Caco-2 (cell line): ENCODE results near the gene CCDC200. TPM values are rescaled to one million over a fixed set of nuclear protein-coding genes. Genes with fewer than 3 reads are reported as not detected.
"Not testable (repeated sequence)": the region's sequence is repeated elsewhere in the genome, so short reads cannot be mapped to it uniquely, and the experiment has no call there.

Experiments used
- BruUV-seq: library from RNA; stranded (reverse); fragments of 400-500 nt; replicated peaks from 2 replicates; lab custom pipeline; 2021; lab: Mats Ljungman, UMichigan
- CTCF ChIA-PET: fragments of 300-600 bp; sonication (Branson Sonifier 250); formaldehyde crosslinking; loops from one replicate; lab custom pipeline; 2022; ENCODE audit warnings: antibody characterized with exemption; lab: Charles Lee
- POLR2A ChIA-PET: fragments of 300-600 bp; sonication (Branson Sonifier 250); formaldehyde crosslinking; loops from one replicate; lab custom pipeline; 2022; ENCODE audit warnings: antibody characterized with exemption; lab: Charles Lee
- DNase-seq, 2 experiments: peaks; one replicate each; pipeline versions ENCODE4 v3.0.0 to v3.0.0-alpha.2; 2020 to 2022
- H3K27me3 ChIP-seq: replicated peaks from 2 replicates; pipeline ENCODE4 v1.6.0; 2011; ENCODE audit warnings: low read length; ENCODE audit not compliant: control insufficient read depth, insufficient read depth
- H3K36me3 ChIP-seq: 2 replicates; pipeline ENCODE4 v1.5.1; 2011; ENCODE audit warnings: low read length; ENCODE audit not compliant: control insufficient read depth, insufficient read depth
- H3K4me1 ChIP-seq: fragments of 250-450 bp; sonication (Bioruptor Pico); 2 replicates; pipeline ENCODE4 v1.5.1; 2020; ENCODE audit warnings: mild to moderate bottlenecking
- H3K4me3 ChIP-seq: 2 replicates; pipeline ENCODE4 v1.5.1; 2011; ENCODE audit warnings: low read depth, mild to moderate bottlenecking, control low read depth, low read length
- H3K9me3 ChIP-seq: fragments of 250-450 bp; sonication (Bioruptor Pico); 2 replicates; pipeline ENCODE4 v1.5.1; 2020; ENCODE audit warnings: mild to moderate bottlenecking, moderate library complexity
- H3K27ac Mint-ChIP-seq: one replicate; pipeline ENCODE4 v1.8.0; 2022; ENCODE audit warnings: mixed read lengths; ENCODE audit not compliant: unreplicated experiment
- H3K27me3 Mint-ChIP-seq: one replicate; pipeline ENCODE4 v1.8.0; 2022; ENCODE audit warnings: mixed read lengths; ENCODE audit not compliant: insufficient read depth, unreplicated experiment
- H3K36me3 Mint-ChIP-seq: one replicate; pipeline ENCODE4 v1.8.0; 2022; ENCODE audit warnings: mild to moderate bottlenecking, mixed read lengths; ENCODE audit not compliant: insufficient read depth, unreplicated experiment
- H3K4me1 Mint-ChIP-seq: one replicate; pipeline ENCODE4 v1.8.0; 2022; ENCODE audit warnings: low read depth, mixed read lengths; ENCODE audit not compliant: unreplicated experiment
- H3K4me3 Mint-ChIP-seq: one replicate; pipeline ENCODE4 v1.8.0; 2022; ENCODE audit warnings: mild to moderate bottlenecking, moderate library complexity, mixed read lengths; ENCODE audit not compliant: unreplicated experiment
- H3K9me3 Mint-ChIP-seq: one replicate; pipeline ENCODE4 v1.8.0; 2022; ENCODE audit warnings: mixed read lengths; ENCODE audit not compliant: unreplicated experiment
- intact Hi-C: fragments of 100-400 bp; cut with micrococcal nuclease; formaldehyde crosslinking; loops from one replicate; pipeline ENCODE4 v1.10.0; 2022; ENCODE audit not compliant: unreplicated experiment
- total RNA-seq: library from RNA; stranded (reverse); gene quantifications from 2 replicates; pipeline ENCODE4 v1.2.3, GENCODE V29; 2022
- TF ChIP-seq, protein P1 (sequence below), 2 experiments: fragments of 200-600 bp in 1 of 2; IDR thresholded peaks; 1 replicate in 1 of 2; 2 replicates in 1 of 2; pipeline versions ENCODE4 v1.5.1 to v1.8.0; 2011 to 2022; ENCODE audit warnings: antibody characterized with exemption in 1 of 2, control low read depth in 1 of 2, inconsistent platforms in 1 of 2, low read depth in 1 of 2, low read length in 1 of 2, mild to moderate bottlenecking in 1 of 2, moderate library complexity in 1 of 2; ENCODE audit not compliant: insufficient read depth in 1 of 2, severe bottlenecking in 1 of 2, unreplicated experiment in 1 of 2

CCDC200 gene
- total RNA-seq, 1 experiment from 2014 or later, result not detected

DNA sequence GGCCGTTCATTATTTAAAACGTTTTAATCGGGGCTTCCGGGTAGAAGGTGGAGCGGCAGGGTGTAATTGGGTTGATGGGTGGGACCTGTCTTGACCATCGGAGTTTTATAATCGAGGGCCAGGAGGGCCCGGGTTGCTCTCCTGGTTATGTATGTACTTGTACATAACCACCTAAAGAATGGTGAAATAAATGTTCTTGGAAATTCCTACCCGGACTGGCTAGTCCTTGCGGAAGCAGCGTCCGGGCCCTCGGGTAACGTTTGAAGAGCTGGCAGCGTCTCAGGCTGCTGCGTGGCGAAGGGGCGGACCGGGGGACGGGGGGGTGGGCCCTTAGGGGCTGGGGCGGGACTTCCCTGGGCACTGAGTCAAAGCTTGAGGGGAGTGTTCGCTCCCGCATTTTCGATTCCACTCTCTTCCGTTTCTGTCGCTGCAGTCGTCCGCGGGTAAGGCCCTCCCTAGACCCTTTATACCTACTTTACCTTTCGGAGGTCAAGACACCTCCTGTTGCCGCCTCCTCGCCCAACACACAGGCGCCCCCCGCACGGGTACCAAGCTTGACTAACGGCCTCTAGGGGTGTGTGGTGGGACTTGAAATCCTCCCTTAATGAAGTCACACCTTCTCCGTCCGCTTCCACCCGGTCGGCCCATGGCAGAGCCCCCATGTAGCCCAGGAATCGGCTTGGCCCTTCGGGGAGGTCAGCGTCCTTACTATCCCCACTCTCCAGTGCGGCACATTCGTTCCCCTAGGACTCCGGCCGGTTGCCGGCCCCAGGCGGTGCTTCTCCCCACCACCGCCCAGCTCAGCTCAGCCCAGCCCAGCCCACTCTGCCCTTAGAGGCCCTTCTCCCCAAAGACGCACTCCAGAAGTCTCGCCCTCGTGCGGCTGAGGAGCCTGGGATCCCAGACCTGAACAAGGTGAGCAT is 16.7 kb downstream of the CCDC200 start, which contains the start of gene TMEM106A:
TSS of gene TMEM106A (plus strand) at position 396 of the 923 bp plus-strand sequence. CDS start 1,167 bp downstream, outside the sequence.
- ChIA-PET CTCF (interaction anchor here (0.5 to 2.5 kb wide), 8 partner anchors 10 to 214 kb away, joined by 3 to 10 read pairs (median 3); partner anchors contain the start of genes NBR1, RPL27 and VAT1), POLR2A (interaction anchor here (0.5 to 3.7 kb wide), 7 partner anchors 9 to 213 kb away, joined by 3 to 30 read pairs (median 4); partner anchors contain the start of genes RPL27 and VAT1)
- Histone ChIP-seq H3K36me3 (peaks cover 2% of the 10 kb centered on the region), H3K27me3 (no peaks in the 10 kb centered on the region), H3K9me3 (no peaks in the 10 kb centered on the region), H3K4me3 (peak within 1 kb of the TSS; percentile 55), H3K4me1 (peaks cover 17% of the 10 kb centered on the region)
- Mint-ChIP-seq H3K4me3 (peak within 1 kb of the TSS; percentile 92), H3K4me1 (peaks cover 10% of the 10 kb centered on the region), H3K9me3 (no peaks in the 10 kb centered on the region), H3K36me3 (peaks cover 22% of the 10 kb centered on the region), H3K27me3 (no peaks in the 10 kb centered on the region), H3K27ac (peak within 1 kb of the TSS; percentile 77)
- TSS peak; percentile 47 for BruUV-seq
- intact Hi-C loops, result loop anchor here (1.0 kb wide), 1 partner anchor 39 kb away; no protein-coding TSS in a partner anchor
- TF ChIP-seq, protein P1, sequence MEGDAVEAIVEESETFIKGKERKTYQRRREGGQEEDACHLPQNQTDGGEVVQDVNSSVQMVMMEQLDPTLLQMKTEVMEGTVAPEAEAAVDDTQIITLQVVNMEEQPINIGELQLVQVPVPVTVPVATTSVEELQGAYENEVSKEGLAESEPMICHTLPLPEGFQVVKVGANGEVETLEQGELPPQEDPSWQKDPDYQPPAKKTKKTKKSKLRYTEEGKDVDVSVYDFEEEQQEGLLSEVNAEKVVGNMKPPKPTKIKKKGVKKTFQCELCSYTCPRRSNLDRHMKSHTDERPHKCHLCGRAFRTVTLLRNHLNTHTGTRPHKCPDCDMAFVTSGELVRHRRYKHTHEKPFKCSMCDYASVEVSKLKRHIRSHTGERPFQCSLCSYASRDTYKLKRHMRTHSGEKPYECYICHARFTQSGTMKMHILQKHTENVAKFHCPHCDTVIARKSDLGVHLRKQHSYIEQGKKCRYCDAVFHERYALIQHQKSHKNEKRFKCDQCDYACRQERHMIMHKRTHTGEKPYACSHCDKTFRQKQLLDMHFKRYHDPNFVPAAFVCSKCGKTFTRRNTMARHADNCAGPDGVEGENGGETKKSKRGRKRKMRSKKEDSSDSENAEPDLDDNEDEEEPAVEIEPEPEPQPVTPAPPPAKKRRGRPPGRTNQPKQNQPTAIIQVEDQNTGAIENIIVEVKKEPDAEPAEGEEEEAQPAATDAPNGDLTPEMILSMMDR (IDR thresholded peaks at IDR 0.05; ENCODE audit: insufficient read depth in 1 of 2, low read depth in 1 of 2, low read length in 1 of 2, severe bottlenecking in 1 of 2, unreplicated experiment in 1 of 2), result peak in 1 of 2 experiments; percentile 29
- peak; percentile 66 to 68 for DNase-seq

DNA sequence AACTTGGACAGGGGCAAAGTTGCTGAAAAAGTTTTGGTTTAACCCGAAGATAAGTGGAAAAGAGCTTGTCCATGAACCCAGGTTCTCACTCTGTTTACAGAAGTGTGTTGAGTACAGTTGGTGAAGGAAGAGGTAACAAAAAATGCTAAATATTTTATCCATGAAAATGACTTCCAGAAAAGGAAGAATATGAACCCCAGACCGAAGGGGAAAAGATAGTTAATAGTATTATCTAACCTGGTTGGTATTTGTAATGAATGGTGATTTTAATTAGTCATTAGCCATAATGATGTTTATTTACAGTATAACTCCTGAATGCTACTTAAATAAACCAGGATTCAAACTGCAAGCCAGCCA is 17.3 kb downstream of the CCDC200 start:
- H3K36me3 ChIP-seq, result peaks cover 2% of the 10 kb centered on the region
- intact Hi-C loops, result no loop called here
- no peaks in the 10 kb centered on the region for H3K27me3 ChIP-seq
- ChIA-PET POLR2A (interaction anchor here (0.5 to 3.7 kb wide), 5 partner anchors 10 to 213 kb away, joined by 3 to 30 read pairs (median 4); partner anchors contain the start of genes RPL27 and VAT1), CTCF (interaction anchor here (0.6 to 2.5 kb wide), 3 partner anchors 39 to 189 kb away, joined by 3 to 10 read pairs (median 3); partner anchors contain the start of genes NBR1 and VAT1)
- TF ChIP-seq, protein P1 (IDR thresholded peaks at IDR 0.05; ENCODE audit: insufficient read depth in 1 of 2, low read depth in 1 of 2, low read length in 1 of 2, severe bottlenecking in 1 of 2, unreplicated experiment in 1 of 2), result no peak
- H3K9me3 Mint-ChIP-seq, result no peaks in the 10 kb centered on the region
- H3K36me3 Mint-ChIP-seq, result peaks cover 28% of the 10 kb centered on the region
- H3K4me3 Mint-ChIP-seq, result peak overlapping the region; percentile 92
- no peak for DNase-seq
- BruUV-seq, result TSS peak; percentile 95
- H3K9me3 ChIP-seq, result no peaks in the 10 kb centered on the region
- no peaks in the 10 kb centered on the region for H3K27me3 Mint-ChIP-seq
- H3K4me3 ChIP-seq, result peak overlapping the region; percentile 55
- H3K4me1 Mint-ChIP-seq, result peaks cover 10% of the 10 kb centered on the region
- H3K27ac Mint-ChIP-seq, result peak overlapping the region; percentile 77
- H3K4me1 ChIP-seq, result peaks cover 11% of the 10 kb centered on the region

DNA sequence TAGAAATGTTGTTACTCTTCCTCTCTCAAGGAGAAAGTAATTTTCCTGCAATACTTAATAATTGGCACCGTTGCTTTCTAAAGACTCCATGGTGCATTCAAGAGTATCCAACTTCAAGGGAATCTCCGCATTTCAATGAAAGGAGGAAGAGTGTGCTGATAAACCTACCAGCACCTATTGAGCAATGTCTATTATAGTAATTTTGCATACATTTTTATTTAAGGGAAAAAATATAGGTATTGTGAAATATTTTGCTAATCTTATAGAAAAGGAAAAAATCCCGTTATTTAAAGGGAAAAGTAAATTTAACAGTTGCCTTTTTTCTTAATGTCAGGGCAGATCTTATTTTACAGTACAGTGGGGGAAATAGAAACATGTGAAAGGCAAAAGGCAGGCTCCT is 17.8 kb downstream of the CCDC200 start:
- TF ChIP-seq, protein P1 (IDR thresholded peaks at IDR 0.05; ENCODE audit: insufficient read depth in 1 of 2, low read depth in 1 of 2, low read length in 1 of 2, severe bottlenecking in 1 of 2, unreplicated experiment in 1 of 2), result no peak
- no peak overlapping the region; the same call in 1 of the 2 replicates for H3K4me3 ChIP-seq
- BruUV-seq, result no TSS peak
- H3K4me1 ChIP-seq, result peaks cover 8% of the 10 kb centered on the region
- 0 out of 2 replicates have a peak, but pooled peaks cover 1% of the 10 kb centered on the region for H3K36me3 ChIP-seq
- H3K36me3 Mint-ChIP-seq, result peaks cover 33% of the 10 kb centered on the region
- POLR2A ChIA-PET, result no interaction called here
- no peak for DNase-seq
- peaks cover 10% of the 10 kb centered on the region for H3K4me1 Mint-ChIP-seq
- intact Hi-C loops, result no loop called here
- H3K27ac Mint-ChIP-seq, result peak overlapping the region; percentile 77
- CTCF ChIA-PET, result no interaction called here
- H3K4me3 Mint-ChIP-seq, result peak overlapping the region; percentile 92
- H3K27me3 Mint-ChIP-seq, result no peaks in the 10 kb centered on the region
- H3K27me3 ChIP-seq, result no peaks in the 10 kb centered on the region
- no peaks in the 10 kb centered on the region for H3K9me3 ChIP-seq
- no peaks in the 10 kb centered on the region for H3K9me3 Mint-ChIP-seq

DNA sequence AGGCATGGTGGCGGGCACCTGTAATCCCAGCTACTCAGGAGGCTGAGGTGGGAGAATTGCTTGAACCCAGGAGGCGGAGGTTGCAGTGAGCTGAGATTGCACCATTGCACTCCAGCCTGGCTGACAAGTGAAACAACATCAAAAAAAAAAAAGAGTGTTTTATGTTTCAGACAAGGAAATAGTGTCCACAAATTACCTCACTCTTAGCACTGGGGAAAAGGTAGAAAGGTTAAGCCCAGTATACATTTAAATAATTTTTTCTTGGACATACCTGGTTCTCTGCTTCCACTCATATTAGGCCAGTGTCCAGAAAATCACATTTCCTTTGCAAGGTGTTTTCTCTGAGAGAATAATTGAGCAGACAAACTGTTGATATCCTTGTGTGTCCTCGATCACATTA is 25.4 kb downstream of the CCDC200 start:
- H3K9me3 Mint-ChIP-seq, CTCF ChIA-PET, H3K4me3 Mint-ChIP-seq, BruUV-seq, H3K36me3 ChIP-seq, H3K27me3 ChIP-seq, H3K9me3 ChIP-seq, H3K27me3 Mint-ChIP-seq, DNase-seq, intact Hi-C loops, H3K4me1 Mint-ChIP-seq, H3K27ac Mint-ChIP-seq, H3K4me1 ChIP-seq, H3K4me3 ChIP-seq: not testable (repeated sequence)
- POLR2A ChIA-PET, result interaction anchor here (0.6 to 1.0 kb wide), 3 partner anchors 9 to 152 kb away, joined by 3 to 12 read pairs (median 3); partner anchors contain the start of gene TMEM106A
- H3K36me3 Mint-ChIP-seq, result peaks cover 74% of the 10 kb centered on the region
